Kidney glomerular epithelial cell (primary cell): ENCODE results near the gene EGF.
A peak's percentile ranks its signal among the peaks of the same experiment; 100 is the strongest.

Experiments
- DNase-seq: peaks from one replicate; lab custom pipeline; 2025; lab: John Stamatoyannopoulos, UW

EGF gene

GRCh38 chr4:109994415-109994827, 81.7 kb downstream of the EGF start:
- no peak for DNase-seq

DNA sequence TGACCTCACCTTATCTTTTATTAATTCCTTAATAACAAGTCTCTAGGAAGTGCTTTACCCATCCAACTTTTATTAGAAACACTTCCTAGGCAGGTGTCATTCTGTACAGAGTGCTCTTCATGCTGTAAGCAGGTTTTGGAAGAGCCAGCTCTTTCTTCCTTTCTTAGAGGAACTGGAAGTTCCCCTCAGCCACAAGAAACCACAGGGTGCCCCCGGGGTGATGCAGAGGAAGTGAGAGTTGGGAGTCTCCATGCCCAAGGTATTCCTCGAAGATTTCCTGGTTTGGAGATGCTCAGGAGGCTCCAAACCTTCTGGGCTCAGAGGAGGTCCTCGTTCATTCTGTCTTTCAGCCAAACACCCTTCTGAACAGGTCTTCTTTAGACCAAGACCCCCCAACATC, 83.8 kb downstream of the EGF start:
- no peak for DNase-seq

DNA sequence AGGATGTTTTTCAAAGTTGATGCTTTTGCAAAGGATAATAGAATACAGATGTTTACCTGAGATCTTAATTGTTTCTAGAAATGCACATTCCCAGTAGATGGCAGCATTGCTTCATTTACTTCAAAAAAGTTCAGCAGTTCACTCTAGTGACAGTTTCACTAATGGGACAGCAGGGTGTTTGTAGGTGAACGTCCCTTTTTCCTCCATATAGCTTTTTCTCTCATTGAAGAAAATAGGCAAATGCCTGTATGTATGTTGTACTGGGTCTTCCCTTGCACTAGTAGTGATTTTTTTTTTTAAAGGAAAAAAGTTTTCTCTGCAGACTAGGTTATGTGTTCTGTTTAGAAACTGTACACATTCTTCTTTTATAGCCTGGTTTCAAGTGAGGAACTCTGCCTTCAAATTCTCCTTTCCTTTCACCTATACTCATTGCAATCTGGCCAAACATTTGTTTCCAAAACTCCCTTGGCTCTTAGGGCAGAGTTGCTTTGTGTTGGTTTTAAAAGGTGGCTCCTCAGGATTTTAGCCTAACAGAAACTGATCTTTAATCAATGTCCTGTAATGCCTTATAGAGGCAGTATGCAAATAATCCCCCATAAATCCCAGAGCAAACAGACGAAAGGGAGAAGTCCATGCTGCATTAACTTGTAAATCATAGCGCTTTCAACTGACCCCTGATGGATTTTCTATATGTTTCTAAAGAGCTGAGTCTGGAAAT, 86.3 kb downstream of the EGF start:
- DNase-seq = peak; percentile 23

GRCh38 chr4:109999585-109999912, 86.9 kb downstream of the EGF start:
- DNase-seq = no peak

- no peak for DNase-seq
Observed at GRCh38 chr4:110002326-110002725, 89.6 kb downstream of the EGF start.

DNA sequence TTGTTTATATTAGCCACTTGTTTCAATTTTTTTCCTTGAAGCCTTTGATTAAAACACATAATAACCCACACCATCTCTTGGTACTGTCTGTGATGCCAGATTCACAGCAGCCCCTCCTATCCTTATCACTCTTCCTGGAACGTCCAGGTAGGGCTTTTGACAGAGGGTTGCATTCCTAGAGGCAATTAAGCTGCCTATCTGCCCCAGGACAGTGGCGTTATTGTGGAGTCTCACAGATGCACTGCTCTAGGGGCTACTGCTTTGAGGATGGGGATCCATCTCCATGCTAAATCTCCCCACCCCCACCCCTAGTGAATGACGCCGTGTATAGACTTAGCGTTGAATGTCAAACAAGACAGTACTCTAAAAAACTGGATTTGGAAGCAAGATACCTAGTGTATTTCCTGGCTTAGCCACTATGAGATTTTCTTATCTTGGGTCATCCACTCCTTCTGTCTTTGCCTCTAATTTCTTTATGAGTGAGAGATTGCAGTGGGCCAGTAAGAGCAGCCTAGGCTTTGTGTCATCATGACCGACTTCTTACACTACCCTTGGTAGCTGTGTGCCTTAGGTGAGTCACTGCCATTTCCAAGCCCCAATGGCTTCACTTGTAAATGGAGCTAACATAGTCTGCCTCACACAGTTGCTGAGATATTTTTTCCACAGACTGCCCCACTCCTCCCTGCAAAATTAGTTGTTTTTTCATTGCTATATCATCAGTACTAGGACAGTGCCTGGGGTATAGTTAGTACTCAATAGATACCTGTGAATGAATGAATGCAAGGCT, 90.9 kb downstream of the EGF start:
- DNase-seq = no peak

GRCh38 chr4:110004556-110004955, 91.9 kb downstream of the EGF start:
- DNase-seq = no peak

GRCh38 chr4:110005461-110006056, 92.9 kb downstream of the EGF start:
- DNase-seq = peak; percentile 76

DNA sequence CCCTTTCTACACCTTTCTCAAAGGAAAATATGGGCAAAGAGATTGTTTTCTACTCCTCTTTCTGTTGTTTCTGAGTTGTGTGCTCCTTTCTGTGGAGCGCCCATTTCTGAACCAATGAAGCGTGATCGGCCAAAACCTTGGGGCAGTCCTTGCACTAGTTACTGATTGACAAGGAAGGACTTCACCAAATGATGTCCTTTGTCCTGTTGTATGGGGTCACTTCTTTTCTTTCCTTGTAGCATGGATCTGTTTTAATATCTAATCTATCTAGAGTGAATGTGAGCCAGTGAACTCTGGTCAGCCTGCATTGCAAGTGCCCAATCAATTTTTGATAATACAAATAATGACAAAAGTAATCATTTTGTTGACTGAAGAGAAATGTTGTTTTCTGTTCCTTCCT, 94.5 kb downstream of the EGF start:
- DNase-seq = no peak

DNA sequence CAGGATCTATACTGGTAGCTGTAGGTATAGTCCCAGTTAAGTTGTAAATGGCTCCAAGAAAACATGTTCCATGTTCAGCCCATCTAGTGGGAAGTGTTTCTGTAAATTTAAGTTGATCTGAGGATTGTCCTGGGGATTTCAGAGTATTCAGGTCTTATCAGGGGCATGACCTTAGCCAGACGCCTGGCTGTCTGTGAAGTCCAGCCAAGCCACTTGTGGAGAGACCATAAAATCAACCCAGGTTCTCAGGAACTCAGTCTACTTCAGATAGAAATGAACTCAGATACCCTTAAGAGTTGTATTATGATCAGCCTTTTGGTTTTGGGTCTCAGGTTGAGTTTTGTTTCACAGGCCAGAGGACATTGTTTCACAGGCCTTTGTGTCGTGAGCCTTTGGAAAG, 95.9 kb downstream of the EGF start:
- DNase-seq = no peak

GRCh38 chr4:110009550-110009949, 96.9 kb downstream of the EGF start:
- DNase-seq = no peak

DNA sequence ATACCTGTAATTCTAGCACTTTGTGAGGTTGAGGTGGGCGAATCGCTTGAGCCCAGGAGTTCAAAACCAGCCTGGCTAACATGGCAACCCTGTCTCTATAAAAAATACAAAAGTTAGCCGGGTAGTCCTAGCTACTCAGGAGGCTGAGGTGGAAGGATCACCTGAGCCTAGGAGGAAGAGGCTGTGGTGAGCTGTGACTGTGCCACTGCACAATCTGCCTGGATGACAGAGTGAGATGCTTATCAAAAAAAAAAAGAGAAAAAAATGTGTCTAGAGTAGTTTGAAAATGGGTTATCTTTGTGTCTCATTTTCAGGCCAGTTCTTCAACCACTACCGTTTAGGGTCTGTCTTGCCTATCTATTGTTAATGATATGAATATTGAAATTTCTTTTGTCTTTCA, 98.1 kb downstream of the EGF start:
- no peak for DNase-seq

DNA sequence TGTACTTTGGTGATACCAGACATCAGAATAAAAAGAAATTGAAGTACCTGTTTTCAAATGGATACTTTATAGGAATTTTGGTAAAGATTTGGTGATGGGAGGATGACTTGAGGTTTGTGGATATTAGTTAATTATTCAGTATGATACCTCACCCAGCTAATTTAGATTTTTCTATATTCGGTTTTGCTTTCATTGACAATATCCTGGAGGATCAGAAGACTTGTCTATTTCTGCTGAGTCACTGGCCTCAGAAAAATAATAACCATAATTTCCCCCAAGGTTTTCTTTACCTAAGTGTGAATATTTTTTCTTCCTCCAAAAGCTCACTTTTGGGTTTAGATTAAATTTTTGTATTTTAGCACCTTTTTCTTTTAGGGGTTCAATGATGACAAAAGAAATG, 100.2 kb downstream of the EGF start:
- DNase-seq = no peak

DNA sequence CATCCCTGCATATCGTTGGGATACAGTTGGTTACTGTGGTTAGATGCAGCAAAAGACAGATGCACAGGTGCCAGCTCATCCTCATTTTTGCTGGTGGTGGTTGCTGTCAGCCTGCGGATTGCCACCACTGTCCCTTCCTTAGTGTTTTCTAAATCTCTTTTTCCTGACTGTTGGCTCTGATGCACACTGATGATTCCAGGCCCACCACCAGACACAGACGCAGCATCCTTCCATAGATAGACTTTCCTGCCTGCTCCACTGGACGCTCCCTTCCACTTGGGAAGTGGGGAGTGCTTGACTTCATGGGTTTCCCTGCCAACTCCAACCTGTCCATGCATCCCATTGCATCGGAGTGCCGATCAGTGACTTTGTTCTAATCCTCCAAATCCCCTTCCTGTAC, 101.5 kb downstream of the EGF start:
- DNase-seq = no peak

DNA sequence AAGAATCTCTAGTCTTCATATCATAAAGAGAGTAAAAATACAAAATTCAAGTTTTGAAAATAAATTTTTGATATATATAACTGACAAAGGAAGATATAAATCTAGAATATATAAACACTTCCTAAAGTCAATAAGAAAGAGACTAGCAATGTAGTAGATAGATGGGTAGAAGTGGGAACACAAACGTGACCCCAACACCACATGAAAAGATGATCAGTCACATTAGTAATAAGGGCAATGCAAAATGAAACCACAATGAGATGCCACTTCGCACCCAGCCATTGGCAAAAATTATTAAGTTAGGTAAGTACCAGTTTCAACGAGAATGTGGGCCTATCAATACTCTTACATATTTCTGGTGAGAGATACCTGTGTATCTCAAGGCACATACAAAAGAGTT, 106.5 kb downstream of the EGF start:
- no peak for DNase-seq

DNA sequence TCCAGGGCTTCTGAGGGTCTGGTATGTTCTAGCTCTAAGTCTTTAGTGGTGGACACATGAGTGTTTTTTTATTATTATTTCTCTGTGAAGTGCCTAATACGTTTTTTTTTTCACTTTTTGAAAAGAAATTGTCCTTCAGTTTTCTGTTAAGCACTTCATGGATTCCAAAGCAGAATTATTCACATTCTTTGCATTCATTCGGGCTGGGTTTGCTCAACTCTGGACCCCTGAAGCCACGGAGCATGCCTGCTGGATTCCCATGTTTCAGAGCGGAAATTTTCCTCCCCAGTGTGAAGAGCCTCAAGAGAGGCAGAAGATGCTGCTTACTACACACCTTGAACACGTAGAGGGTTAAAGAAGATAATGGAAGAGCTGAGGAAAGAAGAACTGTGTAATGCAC, 107.5 kb downstream of the EGF start:
- DNase-seq = peak; percentile 10

- DNase-seq = no peak
Observed at GRCh38 chr4:110020646-110021443, 108.2 kb downstream of the EGF start.

DNA sequence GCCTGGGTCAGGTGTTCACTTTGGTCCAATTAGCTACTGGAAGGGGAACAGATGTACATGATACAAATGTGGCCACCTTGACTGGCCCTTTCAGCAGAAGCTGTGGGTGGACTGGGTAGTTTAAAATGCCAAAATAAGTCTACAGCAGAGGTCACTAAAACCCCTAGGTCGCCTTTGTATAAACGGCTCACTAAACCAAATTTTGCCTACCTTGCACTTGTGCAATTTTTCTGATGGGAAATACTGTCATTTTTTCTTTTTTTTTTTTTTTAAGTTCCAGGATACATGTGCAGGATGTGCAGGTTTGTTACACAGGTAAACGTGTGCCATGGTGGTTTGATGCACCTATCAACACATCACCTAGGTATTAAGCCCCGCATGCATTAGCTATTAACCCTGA, 109.8 kb downstream of the EGF start:
- no peak for DNase-seq

DNA sequence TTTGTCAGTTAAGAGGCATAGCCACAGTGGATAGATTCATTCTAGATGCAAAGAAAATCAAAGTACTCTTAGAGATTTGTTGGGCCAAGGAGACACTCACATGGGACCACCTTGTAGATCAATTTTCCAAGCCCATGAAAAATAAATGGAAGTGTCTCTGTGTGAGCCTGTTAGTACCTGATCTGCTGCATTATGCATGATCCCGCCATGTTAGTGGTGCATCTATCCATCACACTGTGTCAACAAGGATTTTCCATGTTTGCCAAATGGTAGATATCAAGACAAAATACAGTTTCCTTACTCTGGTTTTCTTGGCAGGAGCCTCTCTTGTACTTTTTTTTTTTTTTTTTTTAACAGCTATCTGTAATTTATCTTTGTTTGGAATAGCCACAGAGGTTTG, 112.4 kb downstream of the EGF start:
- DNase-seq = no peak

DNA sequence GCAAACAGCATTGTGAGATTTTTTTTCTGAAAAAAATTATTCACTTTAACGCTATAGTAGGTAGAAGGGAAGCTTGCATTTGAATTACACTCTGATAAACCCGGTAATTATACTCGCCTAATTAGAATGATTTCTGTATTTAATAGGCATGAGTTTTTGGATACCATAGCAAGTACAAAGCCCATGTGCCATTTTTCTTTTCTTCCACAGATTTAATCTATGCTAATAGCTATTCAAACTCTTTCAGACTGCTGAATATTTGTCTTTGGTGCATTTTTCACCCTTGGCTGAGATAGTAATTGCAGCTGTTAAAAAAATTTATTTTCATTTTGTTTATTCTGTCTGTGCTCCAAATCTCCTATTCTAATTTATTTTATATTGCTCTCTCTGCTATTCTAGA, 113.0 kb downstream of the EGF start:
- DNase-seq = no peak

DNA sequence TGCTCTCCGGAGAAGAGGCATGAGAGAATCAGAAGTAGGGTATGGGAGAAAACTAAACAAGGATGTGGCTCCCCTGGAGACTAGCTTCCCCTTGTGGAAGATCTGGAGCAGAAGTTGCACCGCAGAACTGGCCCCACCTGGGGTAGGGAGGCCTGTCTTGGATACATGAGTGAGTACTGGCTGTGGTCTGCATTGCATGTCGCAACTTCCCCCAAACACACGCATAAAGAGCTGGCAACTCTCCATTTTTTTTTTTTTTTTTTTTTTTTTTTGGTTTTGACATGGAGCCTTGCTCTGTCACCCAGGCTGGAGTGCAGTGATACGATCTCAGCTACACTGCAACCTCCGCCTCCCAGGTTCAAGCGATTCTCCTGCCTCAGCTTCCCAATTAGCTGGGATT, 119.9 kb downstream of the EGF start:
- DNase-seq = no peak

- no peak for DNase-seq
Observed at GRCh38 chr4:110033355-110034025, 120.8 kb downstream of the EGF start.
